ENCODE measurements around the gene PRDM16.

DNA sequence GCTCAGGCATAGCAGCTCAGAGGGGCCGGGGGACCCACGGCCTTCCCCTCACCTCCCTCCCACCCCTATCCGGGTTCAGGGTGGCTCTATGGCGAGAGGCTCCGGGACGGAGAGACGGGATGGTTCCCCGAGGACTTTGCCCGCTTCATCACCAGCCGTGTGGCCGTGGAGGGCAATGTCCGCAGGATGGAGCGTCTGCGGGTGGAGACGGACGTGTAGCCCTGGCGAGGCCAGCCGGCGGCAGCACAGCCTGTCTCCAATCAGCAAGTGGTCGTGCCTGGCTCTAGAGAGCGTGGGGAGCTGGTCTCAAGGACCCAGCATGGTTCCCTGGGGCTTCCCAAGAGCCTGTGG is 411.3 kb downstream of the PRDM16 start:
- TF ChIP-seq, protein P1, sequence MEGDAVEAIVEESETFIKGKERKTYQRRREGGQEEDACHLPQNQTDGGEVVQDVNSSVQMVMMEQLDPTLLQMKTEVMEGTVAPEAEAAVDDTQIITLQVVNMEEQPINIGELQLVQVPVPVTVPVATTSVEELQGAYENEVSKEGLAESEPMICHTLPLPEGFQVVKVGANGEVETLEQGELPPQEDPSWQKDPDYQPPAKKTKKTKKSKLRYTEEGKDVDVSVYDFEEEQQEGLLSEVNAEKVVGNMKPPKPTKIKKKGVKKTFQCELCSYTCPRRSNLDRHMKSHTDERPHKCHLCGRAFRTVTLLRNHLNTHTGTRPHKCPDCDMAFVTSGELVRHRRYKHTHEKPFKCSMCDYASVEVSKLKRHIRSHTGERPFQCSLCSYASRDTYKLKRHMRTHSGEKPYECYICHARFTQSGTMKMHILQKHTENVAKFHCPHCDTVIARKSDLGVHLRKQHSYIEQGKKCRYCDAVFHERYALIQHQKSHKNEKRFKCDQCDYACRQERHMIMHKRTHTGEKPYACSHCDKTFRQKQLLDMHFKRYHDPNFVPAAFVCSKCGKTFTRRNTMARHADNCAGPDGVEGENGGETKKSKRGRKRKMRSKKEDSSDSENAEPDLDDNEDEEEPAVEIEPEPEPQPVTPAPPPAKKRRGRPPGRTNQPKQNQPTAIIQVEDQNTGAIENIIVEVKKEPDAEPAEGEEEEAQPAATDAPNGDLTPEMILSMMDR (optimal IDR thresholded peaks at IDR 0.05 in 1 of 3, IDR thresholded peaks at IDR 0.05 in 1 of 3, conservative IDR thresholded peaks at IDR 0.05 in 1 of 3; ENCODE audit: extremely low read depth in 1 of 3, insufficient read depth in 2 of 3, low read length in 3 of 3), result no peak
- no peak for TF ChIP-seq EZH2 (IDR thresholded peaks at IDR 0.05; ENCODE audit: low read length)
